ENCODE measurements around the gene TPRN.

The TPRN gene

DNA sequence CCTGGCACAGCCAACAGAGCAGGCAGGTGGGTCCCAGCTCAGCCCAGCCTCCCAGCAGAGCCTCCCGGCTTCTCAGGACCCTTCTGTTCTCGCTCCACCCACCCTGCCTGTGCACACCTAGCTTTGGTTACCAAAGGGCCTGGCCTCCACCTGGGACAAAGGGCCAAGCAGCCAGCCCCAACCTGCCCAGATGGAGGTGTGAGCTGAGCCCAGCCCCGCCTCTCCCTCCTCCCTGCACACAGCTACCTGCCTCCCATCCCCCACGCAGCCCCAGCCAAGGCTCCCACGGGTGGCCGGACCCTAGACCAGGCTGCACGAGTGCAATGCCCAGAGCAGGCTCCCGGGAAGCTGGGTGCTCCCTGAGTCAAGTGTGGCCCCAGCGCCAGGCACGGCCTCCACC, 5.6 kb downstream of the TPRN start:
- DNase-seq: no peak
- Histone ChIP-seq H3K9me3 (no peaks in the 10 kb centered on the region), H3K36me3 (peaks cover 4% of the 10 kb centered on the region; the same call in 1 of the 2 replicates), H3K4me3 (ENCODE audit: low read depth, low read length) (no peak overlapping the region), H3K27me3 (no peaks in the 10 kb centered on the region), H3K4me1 (peaks cover 6% of the 10 kb centered on the region)
- no peak for TF ChIP-seq CTCF (IDR thresholded peaks at IDR 0.05; ENCODE audit: low read depth, low read length)

DNA sequence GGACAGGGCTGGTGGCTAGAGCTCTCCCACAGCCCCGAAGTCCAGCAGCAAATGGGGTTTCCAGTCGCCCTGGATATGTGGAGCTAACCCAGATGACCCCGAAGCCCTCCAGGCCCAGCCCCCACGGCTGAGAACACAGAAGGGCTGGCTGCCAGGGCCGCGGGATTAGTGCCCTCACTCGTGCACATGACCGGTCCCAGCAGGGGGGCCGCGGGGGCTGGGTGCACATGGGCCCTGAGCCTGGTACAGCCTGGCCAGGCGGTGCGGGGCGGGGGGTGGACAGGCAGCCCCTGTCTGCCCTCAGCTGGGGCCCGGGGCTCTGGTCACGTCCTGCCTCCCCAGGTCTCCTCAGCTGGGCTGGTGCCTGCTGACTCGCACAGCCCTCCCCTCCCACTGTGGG, 6.2 kb downstream of the TPRN start:
- H3K4me1 ChIP-seq: peaks cover 5% of the 10 kb centered on the region
- no peaks in the 10 kb centered on the region for H3K9me3 ChIP-seq
- no peaks in the 10 kb centered on the region for H3K27me3 ChIP-seq
- no peak overlapping the region for H3K4me3 ChIP-seq (ENCODE audit: low read depth, low read length)
- H3K36me3 ChIP-seq: peaks cover 4% of the 10 kb centered on the region; the same call in 1 of the 2 replicates
- no peak for TF ChIP-seq CTCF (IDR thresholded peaks at IDR 0.05; ENCODE audit: low read depth, low read length)
- no peak for DNase-seq

GRCh38 chr9:137193771-137194170, 6.8 kb downstream of the TPRN start:
- no peak for TF ChIP-seq CTCF (IDR thresholded peaks at IDR 0.05; ENCODE audit: low read depth, low read length)
- Histone ChIP-seq H3K36me3 (peaks cover 4% of the 10 kb centered on the region; the same call in 1 of the 2 replicates), H3K4me1 (peaks cover 4% of the 10 kb centered on the region)

DNA sequence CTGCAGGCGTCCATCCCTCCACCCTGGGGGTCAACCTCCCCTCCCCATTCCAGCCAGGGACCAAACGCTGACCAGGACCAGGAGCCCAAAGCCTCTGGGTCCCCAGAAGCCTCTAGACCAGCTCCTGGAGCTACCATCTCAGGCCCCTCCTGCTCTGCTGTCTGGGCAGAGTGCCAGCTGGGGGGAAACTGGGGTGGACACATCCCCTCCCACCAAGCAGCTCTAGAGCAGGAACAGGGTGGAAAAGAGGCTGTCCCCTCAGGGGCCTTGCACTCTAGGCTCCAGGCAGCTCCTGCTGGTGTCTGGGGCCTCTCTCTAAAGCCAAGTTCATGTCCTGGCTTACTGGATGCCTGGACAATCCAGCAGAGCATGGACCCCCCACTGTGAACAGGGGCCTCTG, 7.7 kb downstream of the TPRN start:
- no peaks in the 10 kb centered on the region for H3K9me3 ChIP-seq
- peaks cover 4% of the 10 kb centered on the region; the same call in 1 of the 2 replicates for H3K36me3 ChIP-seq
- no peak for TF ChIP-seq CTCF (IDR thresholded peaks at IDR 0.05; ENCODE audit: low read depth, low read length)
- peaks cover 4% of the 10 kb centered on the region for H3K4me1 ChIP-seq
- no peak overlapping the region for H3K4me3 ChIP-seq (ENCODE audit: low read depth, low read length)
- no peaks in the 10 kb centered on the region for H3K27me3 ChIP-seq
- no peak for DNase-seq

More at GRCh38 chr9:137193771-137194170, 6.8 kb downstream of the TPRN start:
- DNase-seq: no peak
- Histone ChIP-seq H3K27me3 (no peaks in the 10 kb centered on the region), H3K4me3 (ENCODE audit: low read depth, low read length) (no peak overlapping the region), H3K9me3 (no peaks in the 10 kb centered on the region)

- no peak overlapping the region for H3K4me3 ChIP-seq (ENCODE audit: low read depth, low read length)
- H3K27me3 ChIP-seq: no peaks in the 10 kb centered on the region
- no peaks in the 10 kb centered on the region for H3K9me3 ChIP-seq
- H3K4me1 ChIP-seq: peaks cover 4% of the 10 kb centered on the region
- DNase-seq: no peak
- TF ChIP-seq CTCF (IDR thresholded peaks at IDR 0.05; ENCODE audit: low read depth, low read length): no peak
- H3K36me3 ChIP-seq: peaks cover 4% of the 10 kb centered on the region; the same call in 1 of the 2 replicates
Observed at GRCh38 chr9:137192448-137192780, 8.1 kb downstream of the TPRN start.

DNA sequence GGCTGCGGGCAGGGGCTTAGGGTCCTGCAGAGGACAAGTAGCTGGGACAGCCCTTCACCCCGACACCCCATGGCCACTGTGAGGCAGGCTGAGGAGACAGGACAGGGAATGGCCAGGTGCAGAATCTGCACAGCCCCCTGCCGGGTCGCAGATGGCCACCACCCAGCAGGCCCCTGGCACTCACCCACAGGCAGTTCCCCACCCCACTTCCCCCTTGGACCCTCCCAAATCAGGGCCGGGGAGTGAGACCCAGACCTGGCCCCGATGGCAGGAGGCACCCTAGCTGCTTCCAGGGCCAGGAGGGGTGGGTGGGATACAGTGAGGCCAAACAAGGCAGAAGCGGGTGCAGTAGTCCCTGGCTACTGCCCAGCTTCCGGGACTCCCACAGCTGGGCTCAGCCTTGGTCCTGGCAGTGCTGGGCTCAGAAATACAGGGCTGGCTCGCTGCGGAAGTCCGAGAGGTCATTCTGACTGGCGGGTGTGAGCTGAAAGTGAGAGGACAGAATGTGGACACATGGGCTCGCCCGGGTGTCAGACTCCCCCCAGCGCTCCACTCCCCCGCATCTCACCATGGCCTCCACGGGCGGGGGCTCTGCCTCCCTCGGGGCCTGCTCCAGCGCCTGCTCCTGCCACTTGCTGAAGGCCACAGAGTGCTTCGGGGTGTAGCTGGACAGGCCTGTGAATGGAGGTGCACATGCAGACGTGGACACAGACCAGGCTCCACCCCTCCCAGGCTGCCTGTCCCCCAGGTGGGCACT, 8.7 kb downstream of the TPRN start:
- Histone ChIP-seq H3K36me3 (peaks cover 4% of the 10 kb centered on the region; the same call in 1 of the 2 replicates), H3K4me3 (ENCODE audit: low read depth, low read length) (no peak overlapping the region), H3K27me3 (no peaks in the 10 kb centered on the region), H3K4me1 (peaks cover 4% of the 10 kb centered on the region), H3K9me3 (no peaks in the 10 kb centered on the region)
- DNase-seq: no peak
- TF ChIP-seq CTCF (IDR thresholded peaks at IDR 0.05; ENCODE audit: low read depth, low read length): no peak

Data from BE2C (cell line).